ENCODE measurements around the gene DEF6.
"Not testable (repeated sequence)": the region's sequence is repeated elsewhere in the genome, so short reads cannot be mapped to it uniquely, and the experiment has no call there.

The DEF6 gene

GRCh38 chr6:35280903-35281302 lies 16.7 kb upstream of the DEF6 start:
- DNase-seq (ENCODE audit: low spot score) = no peak

- no peak for DNase-seq (ENCODE audit: low spot score)
Measured at GRCh38 chr6:35282472-35282871, 15.1 kb upstream of the DEF6 start.

DNA sequence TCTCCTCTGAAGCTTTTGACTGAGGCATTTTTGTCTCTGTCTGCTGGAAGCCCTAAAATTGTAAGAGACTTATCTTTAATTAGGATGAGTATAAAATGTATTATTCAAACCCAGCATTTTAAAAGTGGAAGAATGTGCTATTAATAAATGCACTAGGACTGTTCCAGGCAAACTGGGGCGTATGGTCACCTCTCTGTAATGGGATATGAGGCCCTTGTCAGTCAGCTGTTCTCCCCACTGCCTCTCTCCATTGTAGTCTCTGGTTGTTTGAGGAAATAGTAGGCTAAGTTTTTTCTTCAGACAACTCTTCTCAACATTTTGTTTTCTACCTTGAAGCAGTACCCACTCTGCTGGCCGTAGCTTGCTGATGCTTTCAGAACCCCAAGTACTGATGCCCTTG lies 14.3 kb upstream of the DEF6 start:
- DNase-seq (ENCODE audit: low spot score) = no peak

GRCh38 chr6:35287671-35288396 lies 9.8 kb upstream of the DEF6 start:
- DNase-seq (ENCODE audit: low spot score) = no peak

- no peak for DNase-seq (ENCODE audit: low spot score)
Measured at GRCh38 chr6:35288834-35289233, 8.8 kb upstream of the DEF6 start.

- DNase-seq (ENCODE audit: low spot score) = no peak
Measured at GRCh38 chr6:35291491-35291890, 6.1 kb upstream of the DEF6 start.

- no peak for DNase-seq (ENCODE audit: low spot score)
Measured at GRCh38 chr6:35292494-35292893, 5.1 kb upstream of the DEF6 start.

DNA sequence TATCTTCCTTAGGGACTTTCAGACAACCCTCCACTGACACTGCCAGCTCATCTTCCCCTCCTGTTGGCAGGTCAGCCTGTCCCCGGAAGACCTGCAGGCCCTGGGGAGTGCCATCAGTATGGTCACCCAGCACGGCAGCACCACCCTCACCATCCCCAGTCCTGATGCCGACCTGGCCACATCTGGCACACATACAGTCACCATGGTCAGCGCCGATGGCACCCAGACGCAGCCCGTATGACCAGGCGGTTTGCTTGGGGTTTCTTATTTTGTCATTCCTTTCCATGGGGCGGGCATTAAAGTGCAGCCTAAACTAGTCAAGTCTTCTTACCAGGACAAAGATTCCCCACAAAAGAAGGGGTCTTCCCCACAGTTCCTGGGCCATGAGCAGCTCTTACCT lies 3.9 kb upstream of the DEF6 start:
- no peak for DNase-seq (ENCODE audit: low spot score)

- peak; percentile 70 for DNase-seq (ENCODE audit: low spot score)
Measured at GRCh38 chr6:35294308-35294945, 3.2 kb upstream of the DEF6 start.

- DNase-seq (ENCODE audit: low spot score) = no peak
Measured at GRCh38 chr6:35295036-35295435, 2.6 kb upstream of the DEF6 start.

- peak; percentile 48 for DNase-seq (ENCODE audit: low spot score)
Measured at GRCh38 chr6:35295521-35296315, 1.9 kb upstream of the DEF6 start.

GRCh38 chr6:35296931-35297600 lies 552 bp upstream of the DEF6 start:
- DNase-seq (ENCODE audit: low spot score) = no peak

DNA sequence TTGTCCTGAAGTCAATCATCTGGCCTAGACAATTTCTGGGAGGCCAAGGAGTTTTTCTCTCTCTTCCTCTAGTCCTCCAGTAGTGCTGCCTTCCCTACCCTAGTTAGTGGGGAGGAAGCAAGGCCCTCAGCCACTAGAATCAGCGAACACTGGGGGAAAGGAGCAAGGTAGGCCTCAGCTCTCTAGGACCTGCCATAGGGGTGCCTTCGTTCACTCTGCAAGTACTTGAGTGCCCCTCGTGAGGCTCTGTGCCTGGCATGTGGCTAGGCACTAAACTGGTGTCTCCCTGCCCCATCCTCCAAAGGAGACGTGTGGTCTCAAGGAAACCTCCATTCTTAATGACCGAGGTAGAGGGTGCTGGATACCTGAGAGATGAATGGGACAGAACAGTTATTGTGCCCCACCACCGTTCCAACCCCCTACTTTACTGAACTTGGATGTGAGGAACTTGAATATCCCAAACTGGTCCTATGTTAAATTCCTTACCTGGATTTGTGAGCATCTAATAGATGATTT lies 1.1 kb downstream of the DEF6 start:
- no peak for DNase-seq (ENCODE audit: low spot score)

DNA sequence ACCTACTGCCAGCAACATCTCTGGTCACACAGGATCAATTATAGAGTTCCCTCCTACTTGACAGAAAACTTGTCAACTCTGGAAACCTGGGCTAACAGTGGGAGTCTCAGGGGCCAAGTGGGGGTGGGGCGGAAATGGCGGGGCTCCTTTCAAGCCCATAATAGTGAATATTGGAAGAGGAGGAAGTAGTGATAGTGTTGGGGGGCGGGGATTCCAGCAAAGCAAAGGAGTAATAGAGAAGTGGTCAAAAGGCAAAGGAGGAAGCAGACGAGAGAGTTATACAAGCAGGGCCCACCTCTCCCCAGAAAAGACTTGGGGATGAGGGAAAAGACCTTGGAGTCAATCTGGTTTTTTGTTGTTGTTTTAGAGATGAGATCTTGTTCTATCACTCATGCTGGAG lies 2.1 kb downstream of the DEF6 start:
- DNase-seq (ENCODE audit: low spot score) = no peak

DNA sequence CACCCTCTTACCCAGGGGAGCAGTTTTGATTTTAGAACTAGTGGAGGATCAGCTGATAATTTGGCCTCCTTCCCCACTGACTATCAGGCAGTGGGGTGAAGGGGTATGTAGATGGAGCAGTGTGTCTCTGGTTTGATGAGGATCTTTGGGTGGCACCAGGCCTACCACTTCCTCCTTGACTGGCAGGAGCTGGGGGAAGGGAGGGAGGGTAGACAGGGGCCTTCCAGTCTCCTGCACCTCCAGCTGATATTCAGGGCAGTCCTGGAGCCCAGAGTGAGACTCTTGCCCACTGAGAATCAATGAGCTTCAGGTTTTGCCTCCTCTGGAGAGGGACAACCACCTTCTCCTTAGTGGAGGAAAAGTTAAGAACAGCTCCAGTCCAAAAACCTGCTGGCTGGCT lies 3.2 kb downstream of the DEF6 start:
- no peak for DNase-seq (ENCODE audit: low spot score)

- no peak for DNase-seq (ENCODE audit: low spot score)
Measured at GRCh38 chr6:35302604-35303241, 5.1 kb downstream of the DEF6 start.

GRCh38 chr6:35304299-35304698 lies 6.7 kb downstream of the DEF6 start:
- no peak for DNase-seq (ENCODE audit: low spot score)

GRCh38 chr6:35305117-35305516 lies 7.5 kb downstream of the DEF6 start:
- DNase-seq (ENCODE audit: low spot score) = no peak

DNA sequence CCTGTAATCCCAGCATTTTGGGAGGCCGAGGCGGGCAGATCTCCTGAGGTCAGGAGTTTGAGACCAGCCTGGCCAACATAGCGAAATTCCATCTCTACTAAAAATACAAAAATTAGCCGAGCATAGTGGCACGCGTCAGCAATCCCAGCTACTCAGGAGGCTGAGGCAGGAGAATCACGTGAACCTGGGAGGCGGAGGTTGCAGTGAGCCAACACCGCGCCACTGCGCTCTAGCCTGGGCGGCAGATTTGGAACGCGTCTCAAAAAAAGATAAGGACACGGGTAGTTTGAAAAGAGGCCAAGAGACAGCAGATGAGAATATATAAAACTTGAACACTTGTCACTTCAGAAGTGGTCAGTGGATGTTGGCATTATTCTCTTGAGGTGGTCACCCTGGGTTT lies 9.5 kb downstream of the DEF6 start:
- not testable (repeated sequence) for DNase-seq (ENCODE audit: low spot score)

DNA sequence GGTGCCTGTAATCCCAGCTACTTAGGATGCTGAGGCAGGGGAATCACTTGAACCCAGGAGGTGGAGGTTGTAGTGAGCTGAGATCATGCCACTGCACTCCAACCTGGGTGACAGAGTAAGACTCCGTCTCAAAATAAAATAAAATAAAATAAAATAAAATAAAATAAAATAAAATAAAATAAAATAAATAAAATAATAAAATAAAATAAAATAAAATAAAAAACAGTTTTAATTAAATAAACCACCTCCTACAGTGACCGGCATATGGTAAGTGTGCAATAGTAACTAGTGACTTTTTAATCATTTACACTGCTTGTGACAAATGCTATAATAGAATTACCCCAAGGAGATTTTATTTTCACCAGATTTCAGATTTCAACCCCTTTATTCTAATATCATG lies 10.9 kb downstream of the DEF6 start:
- not testable (repeated sequence) for DNase-seq (ENCODE audit: low spot score)

GRCh38 chr6:35309611-35310264 lies 12.1 kb downstream of the DEF6 start:
- DNase-seq (ENCODE audit: low spot score) = no peak
